ENCODE measurements around the gene SMPD3. TPM values are rescaled to one million over a fixed set of nuclear protein-coding genes. Genes with fewer than 3 reads are reported as not detected.

SMPD3 gene
- polyA plus RNA-seq, 2 of the 4 experiments (the other 2 are of a cell fraction): 0.04 to 0.13 TPM

- no peaks in the 10 kb centered on the region for H3K4me1 ChIP-seq
- DNase-seq (ENCODE audit: low read depth in 1 of 2, low spot score in 1 of 2): no peak
- CTCF ChIA-PET: interaction anchor here (1.3 to 1.7 kb wide), 3 partner anchors 8 to 43 kb away, joined by 4 read pairs; no protein-coding TSS in a partner anchor
- no peak overlapping the region for H3K27ac ChIP-seq
- 97% methylated on average over 3 of the region's 3 CpGs for WGBS (ENCODE audit: missing lambda C conversion rate)
- H3K9me3 ChIP-seq: no peaks in the 10 kb centered on the region
- ATAC-seq: no peak
- POLR2A ChIA-PET: no interaction called here
- H3K4me2 ChIP-seq: no peak overlapping the region
- H3K4me3 ChIP-seq: no peak overlapping the region
- FAIRE-seq: no peak
- TF ChIP-seq EHF (CRISPR knock-in tag; IDR thresholded peaks at IDR 0.05) (no peak), PHF8 (IDR thresholded peaks at IDR 0.05; ENCODE audit: borderline replicate concordance, low read depth) (no peak), POLR2AphosphoS2 (conservative IDR thresholded peaks at IDR 0.05; ENCODE audit: low read length) (no peak), RCOR1 (IDR thresholded peaks at IDR 0.05; ENCODE audit: low read depth, low read length) (no peak), BHLHE40 (IDR thresholded peaks at IDR 0.05; ENCODE audit: low read depth, low read length) (no peak), HMGXB4 (CRISPR knock-in tag; IDR thresholded peaks at IDR 0.05; ENCODE audit: borderline replicate concordance) (no peak), SMC3 (IDR thresholded peaks at IDR 0.05) (no peak), EHMT2 (IDR thresholded peaks at IDR 0.05; ENCODE audit: low read depth) (no peak), MAFK (IDR thresholded peaks at IDR 0.05; ENCODE audit: partially characterized antibody) (no peak), ZFP36 (IDR thresholded peaks at IDR 0.05; ENCODE audit: borderline replicate concordance, partially characterized antibody) (no peak), FOSB (CRISPR knock-in tag; IDR thresholded peaks at IDR 0.05) (no peak)
Observed at GRCh38 chr16:68372381-68372720, 76.0 kb downstream of the SMPD3 start.

- Histone ChIP-seq H3K4me3 (no peak overlapping the region), H3K4me1 (no peaks in the 10 kb centered on the region), H3K4me2 (no peak overlapping the region), H3K9me3 (no peaks in the 10 kb centered on the region), H3K27ac (no peak overlapping the region)
- no peak for ATAC-seq
- TF ChIP-seq MAFK (IDR thresholded peaks at IDR 0.05; ENCODE audit: partially characterized antibody) (no peak), TFCP2L1 (CRISPR knock-in tag; IDR thresholded peaks at IDR 0.05) (no peak), CHD2 (IDR thresholded peaks at IDR 0.05; ENCODE audit: low read length, partially characterized antibody) (no peak), BHLHE40 (IDR thresholded peaks at IDR 0.05; ENCODE audit: low read depth, low read length) (no peak), HMGXB4 (CRISPR knock-in tag; IDR thresholded peaks at IDR 0.05; ENCODE audit: borderline replicate concordance) (no peak), SMC3 (IDR thresholded peaks at IDR 0.05) (no peak), NFE2L2 (conservative IDR thresholded peaks at IDR 0.05; ENCODE audit: low read length) (no peak), BCL3 (IDR thresholded peaks at IDR 0.05) (no peak), KDM1A (IDR thresholded peaks at IDR 0.05; ENCODE audit: low read depth) (no peak)
- ChIA-PET POLR2A (no interaction called here), CTCF (interaction anchor here (0.8 to 1.7 kb wide), 4 partner anchors 12 to 397 kb away, joined by 3 to 4 read pairs (median 4); partner anchors contain the start of genes PRMT7 and SLC7A6OS)
- no peak for FAIRE-seq
- WGBS (ENCODE audit: missing lambda C conversion rate): 74% methylated on average over 40 of the region's 40 CpGs
- no peak for DNase-seq (ENCODE audit: low read depth in 1 of 2, low spot score in 1 of 2)
Observed at GRCh38 chr16:68371706-68372380, 76.5 kb downstream of the SMPD3 start.

- POLR2A ChIA-PET: interaction anchor here (0.5 kb wide), 1 partner anchor 127 kb away, joined by 6 read pairs; no protein-coding TSS in a partner anchor
- H3K4me1 ChIP-seq: no peaks in the 10 kb centered on the region
- H3K27ac ChIP-seq: no peak overlapping the region
- H3K4me3 ChIP-seq: no peak overlapping the region
- H3K9me3 ChIP-seq: no peaks in the 10 kb centered on the region
- no peak overlapping the region for H3K4me2 ChIP-seq
- ATAC-seq: no peak
- TF ChIP-seq RARB (CRISPR knock-in tag; IDR thresholded peaks at IDR 0.05): no peak
- no peak for TF ChIP-seq ZFP36 (IDR thresholded peaks at IDR 0.05; ENCODE audit: borderline replicate concordance, partially characterized antibody)
- WGBS (ENCODE audit: missing lambda C conversion rate): 79% methylated on average over 15 of the region's 27 CpGs
- DNase-seq (ENCODE audit: low read depth in 1 of 2, low spot score in 1 of 2): no peak
- CTCF ChIA-PET: interaction anchor here (0.8 to 1.2 kb wide), 3 partner anchors 10 to 398 kb away, joined by 3 read pairs; partner anchors contain the start of genes PRMT7 and SLC7A6OS
- FAIRE-seq: no peak
Observed at GRCh38 chr16:68371276-68371651, 77.0 kb downstream of the SMPD3 start.
